Measurements from ENCODE around the gene UBAP1L. TPM values are rescaled to one million over a fixed set of nuclear protein-coding genes. Genes with fewer than 3 reads are reported as not detected.
"Not testable (repeated sequence)": the region's sequence is repeated elsewhere in the genome, so short reads cannot be mapped to it uniquely, and the experiment has no call there.

UBAP1L gene
- total RNA-seq, 2 donors from 2014 or later, result 2.3 to 3.2 TPM

- DNase-seq (no peak), ATAC-seq (no peak)
- intact Hi-C loops (cut with DNase I, micrococcal nuclease), result no loop called here
Observed at GRCh38 chr15:65101891-65102708, 12.9 kb downstream of the UBAP1L start.

- DNase-seq, result peak; percentile 64 to 86
- ATAC-seq, result peak; percentile 71
- intact Hi-C loops (cut with DNase I, micrococcal nuclease), result no loop called here
Observed at GRCh38 chr15:65101411-65101890, 13.5 kb downstream of the UBAP1L start.

- DNase-seq, result peak; percentile 64 to 67
- ATAC-seq, result peak; percentile 89
- intact Hi-C loops (cut with DNase I, micrococcal nuclease), result no loop called here
Observed at GRCh38 chr15:65100442-65100841, 14.6 kb downstream of the UBAP1L start.

GRCh38 chr15:65099801-65100200 lies 15.2 kb downstream of the UBAP1L start:
- not testable (repeated sequence) for DNase-seq, ATAC-seq
- intact Hi-C loops (cut with DNase I, micrococcal nuclease), result loop anchor here in 1 of 2 donors (10.0 kb wide), 1 partner anchor 55 kb away; the partner anchor contains the start of gene SLC51B

- ATAC-seq (no peak), DNase-seq (no peak)
- intact Hi-C loops (cut with DNase I, micrococcal nuclease), result loop anchor here in 1 of 2 donors (10.0 kb wide), 1 partner anchor 55 kb away; the partner anchor contains the start of gene SLC51B
Observed at GRCh38 chr15:65099336-65099735, 15.7 kb downstream of the UBAP1L start.

- intact Hi-C loops (cut with DNase I, micrococcal nuclease), result loop anchor here in 1 of 2 donors (10.0 kb wide), 1 partner anchor 53 kb away; the partner anchor contains the start of gene SLC51B
- ATAC-seq (no peak), DNase-seq (no peak)
Observed at GRCh38 chr15:65097651-65098263, 17.2 kb downstream of the UBAP1L start.

GRCh38 chr15:65096481-65097385 lies 18.3 kb downstream of the UBAP1L start:
- intact Hi-C loops (cut with DNase I, micrococcal nuclease), result loop anchor here in 1 of 2 donors (10.0 kb wide), 1 partner anchor 52 kb away; the partner anchor contains the start of gene SLC51B
- DNase-seq (no peak), ATAC-seq (no peak)

- no peak for DNase-seq
- intact Hi-C loops (cut with DNase I, micrococcal nuclease), result loop anchor here in 1 of 2 donors (10.0 kb wide), 1 partner anchor 51 kb away; the partner anchor contains the start of gene SLC51B
- no peak for ATAC-seq
Observed at GRCh38 chr15:65095747-65096104, 19.3 kb downstream of the UBAP1L start.

GRCh38 chr15:65095011-65095746 lies 19.8 kb downstream of the UBAP1L start:
- intact Hi-C loops (cut with DNase I, micrococcal nuclease), result loop anchor here in 1 of 2 donors (10.0 kb wide), 1 partner anchor 50 kb away; the partner anchor contains the start of gene SLC51B
- peak; percentile 67 for ATAC-seq
- DNase-seq, result peak in 1 of 2 donors; percentile 60

GRCh38 chr15:65094294-65094995 lies 20.6 kb downstream of the UBAP1L start:
- DNase-seq, result peak in 1 of 2 donors; percentile 71
- no peak for ATAC-seq
- intact Hi-C loops (cut with DNase I, micrococcal nuclease), result loop anchor here in 1 of 2 donors (10.0 kb wide), 1 partner anchor 50 kb away; the partner anchor contains the start of gene SLC51B

GRCh38 chr15:65093793-65094170 lies 21.2 kb downstream of the UBAP1L start:
- not testable (repeated sequence) for ATAC-seq, DNase-seq
- intact Hi-C loops (cut with DNase I, micrococcal nuclease), result loop anchor here in 1 of 2 donors (10.0 kb wide), 1 partner anchor 49 kb away; the partner anchor contains the start of gene SLC51B

GRCh38 chr15:65092911-65093792 lies 21.8 kb downstream of the UBAP1L start:
- ATAC-seq (no peak), DNase-seq (no peak)
- intact Hi-C loops (cut with DNase I, micrococcal nuclease), result loop anchor here in 1 of 2 donors (10.0 kb wide), 1 partner anchor 48 kb away; the partner anchor contains the start of gene SLC51B

GRCh38 chr15:65091946-65092770 lies 22.8 kb downstream of the UBAP1L start:
- ATAC-seq, result no peak
- no peak for DNase-seq
- intact Hi-C loops (cut with DNase I, micrococcal nuclease), result loop anchor here in 1 of 2 donors (10.0 kb wide), 1 partner anchor 47 kb away; the partner anchor contains the start of gene SLC51B

- ATAC-seq (peak; percentile 3), DNase-seq (no peak)
- intact Hi-C loops (cut with DNase I, micrococcal nuclease), result no loop called here
Observed at GRCh38 chr15:65089206-65089824, 25.7 kb downstream of the UBAP1L start.

GRCh38 chr15:65088643-65089021 lies 26.4 kb downstream of the UBAP1L start:
- ATAC-seq (peak; percentile 91), DNase-seq (peak; percentile 59 to 65)
- intact Hi-C loops (cut with DNase I, micrococcal nuclease), result no loop called here

Measured in left colon (tissue), 2 donors.